ENCODE results near the gene AK5. TPM values are rescaled to one million over a fixed set of nuclear protein-coding genes. Genes with fewer than 3 reads are reported as not detected.

Gene AK5
- polyA plus RNA-seq, 1 donor (not counting 4 experiments of a cell fraction or from before 2014, with no cell fraction given), result 0.30 TPM

- TF ChIP-seq CTCF (optimal IDR thresholded peaks at IDR 0.05 in 1 of 3, IDR thresholded peaks at IDR 0.05 in 1 of 3, conservative IDR thresholded peaks at IDR 0.05 in 1 of 3; ENCODE audit: extremely low read depth in 1 of 3, insufficient read depth in 2 of 3, low read length in 3 of 3) (no peak), EZH2 (IDR thresholded peaks at IDR 0.05; ENCODE audit: low read length) (no peak)
- dilution Hi-C loops (cut with MboI; ENCODE audit: extremely low pct_ligation_motif_present, low sequenced_read_pairs), result no loop called here
- H3K4me2 ChIP-seq (ENCODE audit: control insufficient read depth, extremely low read depth, insufficient read depth, low read depth, low read length), result no peak overlapping the region
Measured at GRCh38 chr1:77467021-77467595, 185.3 kb downstream of the AK5 start.

GRCh38 chr1:77467741-77468140 lies 185.9 kb downstream of the AK5 start:
- Histone ChIP-seq H3K27ac (ENCODE audit: control insufficient read depth, insufficient read depth, low read length) (no peak overlapping the region), H2AFZ (ENCODE audit: control insufficient read depth, low read length) (no peak overlapping the region), H3K9ac (ENCODE audit: control insufficient read depth, extremely low read depth, insufficient read depth, low read length) (no peak overlapping the region), H3K9me1 (ENCODE audit: control insufficient read depth, extremely low read depth, insufficient read depth, low read length) (no peaks in the 10 kb centered on the region), H3K27me3 (ENCODE audit: control insufficient read depth, extremely low read depth, insufficient read depth, low read length) (no peaks in the 10 kb centered on the region), H3K79me2 (ENCODE audit: control insufficient read depth, insufficient read depth, low read length) (no peaks in the 10 kb centered on the region), H3K4me2 (ENCODE audit: control insufficient read depth, extremely low read depth, insufficient read depth, low read depth, low read length) (no peak overlapping the region), H3K36me3 (ENCODE audit: control insufficient read depth in 2 of 2, extremely low read depth in 1 of 2, insufficient read depth in 2 of 2, low read length in 2 of 2) (no peaks in the 10 kb centered on the region), H4K20me1 (ENCODE audit: control insufficient read depth, extremely low read depth, insufficient read depth, low read length) (no peaks in the 10 kb centered on the region), H3K9me3 (ENCODE audit: control insufficient read depth, low read depth, low read length) (no peaks in the 10 kb centered on the region), H3K4me3 (ENCODE audit: control insufficient read depth in 2 of 3, extremely low read depth in 1 of 3, insufficient read depth in 2 of 3, low read depth in 1 of 3, low read length in 3 of 3) (no peak overlapping the region), H3K4me1 (ENCODE audit: control insufficient read depth, extremely low read depth, insufficient read depth, low read length) (no peaks in the 10 kb centered on the region)
- TF ChIP-seq EZH2 (IDR thresholded peaks at IDR 0.05; ENCODE audit: low read length) (no peak), CTCF (optimal IDR thresholded peaks at IDR 0.05 in 1 of 3, IDR thresholded peaks at IDR 0.05 in 1 of 3, conservative IDR thresholded peaks at IDR 0.05 in 1 of 3; ENCODE audit: extremely low read depth in 1 of 3, insufficient read depth in 2 of 3, low read length in 3 of 3) (no peak)
- no peak for FAIRE-seq
- no peak for DNase-seq (ENCODE audit: low read depth, low spot score)
- dilution Hi-C loops (cut with MboI; ENCODE audit: extremely low pct_ligation_motif_present, low sequenced_read_pairs), result no loop called here

More at GRCh38 chr1:77467021-77467595, 185.3 kb downstream of the AK5 start:
- Histone ChIP-seq H3K27ac (ENCODE audit: control insufficient read depth, insufficient read depth, low read length) (no peak overlapping the region), H3K79me2 (ENCODE audit: control insufficient read depth, insufficient read depth, low read length) (no peaks in the 10 kb centered on the region), H3K9ac (ENCODE audit: control insufficient read depth, extremely low read depth, insufficient read depth, low read length) (no peak overlapping the region), H2AFZ (ENCODE audit: control insufficient read depth, low read length) (no peak overlapping the region), H3K4me1 (ENCODE audit: control insufficient read depth, extremely low read depth, insufficient read depth, low read length) (no peaks in the 10 kb centered on the region), H3K27me3 (ENCODE audit: control insufficient read depth, extremely low read depth, insufficient read depth, low read length) (no peaks in the 10 kb centered on the region), H4K20me1 (ENCODE audit: control insufficient read depth, extremely low read depth, insufficient read depth, low read length) (no peaks in the 10 kb centered on the region), H3K9me3 (ENCODE audit: control insufficient read depth, low read depth, low read length) (no peaks in the 10 kb centered on the region), H3K36me3 (ENCODE audit: control insufficient read depth in 2 of 2, extremely low read depth in 1 of 2, insufficient read depth in 2 of 2, low read length in 2 of 2) (no peaks in the 10 kb centered on the region), H3K9me1 (ENCODE audit: control insufficient read depth, extremely low read depth, insufficient read depth, low read length) (no peaks in the 10 kb centered on the region), H3K4me3 (ENCODE audit: control insufficient read depth in 2 of 3, extremely low read depth in 1 of 3, insufficient read depth in 2 of 3, low read depth in 1 of 3, low read length in 3 of 3) (no peak overlapping the region)
- no peak for DNase-seq (ENCODE audit: low read depth, low spot score)
- FAIRE-seq, result no peak
